AG09319 (cell line): ENCODE data around the gene SDS.

ENCODE experiments used
- DNase-seq: peaks from one replicate; pipeline ENCODE4 v3.0.0-alpha.2; 2010; ENCODE audit warnings: low read depth; ENCODE audit errors: extremely low read depth
- TF ChIP-seq, protein P1 (sequence below): IDR thresholded peaks from 2 replicates; pipeline ENCODE4 v1.5.1; 2011; ENCODE audit warnings: low read depth, mild to moderate bottlenecking, inconsistent platforms, low read length, moderate library complexity

The SDS gene

GRCh38 chr12:113403435-113404415 is at the start of gene SDS:
Gene SDS, minus strand, starts transcription at chr12:113403887. Its CDS starts 4,179 bp downstream, at chr12:113399708.
- DNase-seq: no peak
- TF ChIP-seq, protein P1, sequence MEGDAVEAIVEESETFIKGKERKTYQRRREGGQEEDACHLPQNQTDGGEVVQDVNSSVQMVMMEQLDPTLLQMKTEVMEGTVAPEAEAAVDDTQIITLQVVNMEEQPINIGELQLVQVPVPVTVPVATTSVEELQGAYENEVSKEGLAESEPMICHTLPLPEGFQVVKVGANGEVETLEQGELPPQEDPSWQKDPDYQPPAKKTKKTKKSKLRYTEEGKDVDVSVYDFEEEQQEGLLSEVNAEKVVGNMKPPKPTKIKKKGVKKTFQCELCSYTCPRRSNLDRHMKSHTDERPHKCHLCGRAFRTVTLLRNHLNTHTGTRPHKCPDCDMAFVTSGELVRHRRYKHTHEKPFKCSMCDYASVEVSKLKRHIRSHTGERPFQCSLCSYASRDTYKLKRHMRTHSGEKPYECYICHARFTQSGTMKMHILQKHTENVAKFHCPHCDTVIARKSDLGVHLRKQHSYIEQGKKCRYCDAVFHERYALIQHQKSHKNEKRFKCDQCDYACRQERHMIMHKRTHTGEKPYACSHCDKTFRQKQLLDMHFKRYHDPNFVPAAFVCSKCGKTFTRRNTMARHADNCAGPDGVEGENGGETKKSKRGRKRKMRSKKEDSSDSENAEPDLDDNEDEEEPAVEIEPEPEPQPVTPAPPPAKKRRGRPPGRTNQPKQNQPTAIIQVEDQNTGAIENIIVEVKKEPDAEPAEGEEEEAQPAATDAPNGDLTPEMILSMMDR: no peak

- TF ChIP-seq, protein P1: no peak
- DNase-seq: no peak
Measured at GRCh38 chr12:113453330-113453729, 49.6 kb upstream of the SDS start.

DNA sequence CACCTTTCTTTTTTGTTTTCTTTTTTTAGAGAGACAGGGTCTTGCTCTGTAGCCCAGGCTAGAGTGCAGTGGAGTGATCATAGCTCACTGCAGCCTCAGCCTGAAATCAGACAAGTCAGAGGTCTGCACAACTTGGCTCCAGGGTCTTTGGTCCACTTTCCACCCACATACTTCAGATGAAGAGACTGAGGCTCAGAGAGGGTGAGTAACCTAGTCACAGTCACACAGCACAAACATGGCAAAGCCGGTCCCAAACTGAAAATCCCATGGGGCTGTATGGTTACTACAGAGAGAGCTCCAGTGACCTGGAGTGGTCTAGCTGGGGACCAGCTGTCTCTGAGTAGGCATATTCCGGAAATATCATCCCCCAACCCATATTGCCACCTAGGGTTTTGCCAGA is 48.8 kb upstream of the SDS start:
- TF ChIP-seq, protein P1: no peak
- no peak for DNase-seq

GRCh38 chr12:113449839-113450238 is 46.2 kb upstream of the SDS start:
- TF ChIP-seq, protein P1: no peak
- DNase-seq: no peak

DNA sequence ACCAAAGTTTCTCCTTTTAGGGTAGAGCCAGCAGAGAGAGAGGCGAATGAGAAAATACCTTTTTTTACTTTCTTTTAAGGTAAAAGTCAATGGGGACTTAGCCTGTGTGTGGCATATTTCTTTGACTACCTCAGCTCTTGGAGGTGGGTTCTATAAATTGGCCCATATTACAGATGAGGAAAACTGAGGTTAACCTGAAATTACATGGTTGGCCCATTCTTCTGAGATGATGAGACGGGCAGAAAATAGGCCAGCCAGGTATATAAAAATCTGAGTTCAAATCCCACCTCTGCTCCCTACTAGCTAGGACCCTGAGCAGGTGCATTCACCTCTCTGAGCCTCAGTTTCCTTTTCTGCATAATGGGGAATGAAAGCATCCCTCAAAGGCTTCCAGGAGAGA is 45.6 kb upstream of the SDS start:
- no peak for DNase-seq
- TF ChIP-seq, protein P1: no peak

- DNase-seq: no peak
- TF ChIP-seq, protein P1: no peak
Measured at GRCh38 chr12:113448873-113449272, 45.2 kb upstream of the SDS start.

GRCh38 chr12:113445544-113446171 is 42.0 kb upstream of the SDS start:
- DNase-seq: no peak
- TF ChIP-seq, protein P1: no peak
